ENCODE data around the gene NOS1.

GRCh38 chr12:117234441-117234840 is 127.0 kb downstream of the NOS1 start:
- TF ChIP-seq, protein P1, sequence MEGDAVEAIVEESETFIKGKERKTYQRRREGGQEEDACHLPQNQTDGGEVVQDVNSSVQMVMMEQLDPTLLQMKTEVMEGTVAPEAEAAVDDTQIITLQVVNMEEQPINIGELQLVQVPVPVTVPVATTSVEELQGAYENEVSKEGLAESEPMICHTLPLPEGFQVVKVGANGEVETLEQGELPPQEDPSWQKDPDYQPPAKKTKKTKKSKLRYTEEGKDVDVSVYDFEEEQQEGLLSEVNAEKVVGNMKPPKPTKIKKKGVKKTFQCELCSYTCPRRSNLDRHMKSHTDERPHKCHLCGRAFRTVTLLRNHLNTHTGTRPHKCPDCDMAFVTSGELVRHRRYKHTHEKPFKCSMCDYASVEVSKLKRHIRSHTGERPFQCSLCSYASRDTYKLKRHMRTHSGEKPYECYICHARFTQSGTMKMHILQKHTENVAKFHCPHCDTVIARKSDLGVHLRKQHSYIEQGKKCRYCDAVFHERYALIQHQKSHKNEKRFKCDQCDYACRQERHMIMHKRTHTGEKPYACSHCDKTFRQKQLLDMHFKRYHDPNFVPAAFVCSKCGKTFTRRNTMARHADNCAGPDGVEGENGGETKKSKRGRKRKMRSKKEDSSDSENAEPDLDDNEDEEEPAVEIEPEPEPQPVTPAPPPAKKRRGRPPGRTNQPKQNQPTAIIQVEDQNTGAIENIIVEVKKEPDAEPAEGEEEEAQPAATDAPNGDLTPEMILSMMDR (IDR thresholded peaks at IDR 0.05) = no peak
- no peak for TF ChIP-seq POLR2A (IDR thresholded peaks at IDR 0.05)
- no peak for TF ChIP-seq EP300 (IDR thresholded peaks at IDR 0.05)
- TF ChIP-seq POLR2AphosphoS5 (IDR thresholded peaks at IDR 0.05) = no peak

Data from suprapubic skin (tissue), 4 donors.